Right atrium auricular region (tissue), 2 donors: ENCODE results near the gene WDR5. TPM values are rescaled to one million over a fixed set of nuclear protein-coding genes. Genes with fewer than 3 reads are reported as not detected.

Source experiments
- DNase-seq: peaks from one replicate; pipeline ENCODE4 v3.0.0-alpha.2; 2019; ENCODE audit warnings: low spot score
- H3K27ac ChIP-seq, 2 donors: fragments of 200-600 bp; sonication (generic); 1 replicate in 1 of 2; 2 replicates in 1 of 2; pipeline ENCODE4 v1.5.1; 2016 to 2019
- H3K27me3 ChIP-seq, 2 donors: fragments of 200-600 bp; sonication (generic); one replicate each; pipeline versions ENCODE4 v1.5.1 to v1.6.0; 2017 to 2019
- H3K36me3 ChIP-seq: fragments of 200-600 bp; sonication (generic); one replicate; pipeline ENCODE4 v1.5.1; 2016
- H3K4me1 ChIP-seq, 2 donors: fragments of 200-600 bp; sonication (generic); one replicate each; pipeline versions ENCODE4 v1.5.1 to v1.6.0; 2017 to 2019
- H3K4me3 ChIP-seq, 2 donors: fragments of 200-600 bp; sonication (generic); 1 replicate in 1 of 2; 2 replicates in 1 of 2; pipeline ENCODE4 v1.5.1; 2017 to 2019; ENCODE audit warnings: mild to moderate bottlenecking in 1 of 2, moderate library complexity in 1 of 2
- H3K9me3 ChIP-seq, 2 donors: fragments of 200-600 bp; sonication (generic); one replicate each; pipeline ENCODE4 v1.5.1; 2019
- CTCF ChIP-seq, 2 donors: fragments of 200-600 bp; sonication (generic); IDR thresholded peaks; one replicate each; pipeline ENCODE4 v1.5.1; 2019; ENCODE audit warnings: antibody characterized with exemption in 2 of 2
- total RNA-seq, 2 donors: library from RNA; depleted of rRNA; stranded (reverse); fragments of >200 nt; gene quantifications; one replicate each; pipeline ENCODE4 v1.1.0, GENCODE V29; 2016

The WDR5 gene
- total RNA-seq, 2 donors from 2014 or later: 14.1 to 17.5 TPM

GRCh38 chr9:134158242-134158641 is 22.4 kb downstream of the WDR5 start:
- H3K27ac ChIP-seq: no peak overlapping the region
- H3K36me3 ChIP-seq: peaks cover 56% of the 10 kb centered on the region
- H3K4me1 ChIP-seq: peaks cover 0 to 7% of the 10 kb centered on the region in 2 donors
- no peak for TF ChIP-seq CTCF (IDR thresholded peaks at IDR 0.05)
- H3K9me3 ChIP-seq: no peaks in the 10 kb centered on the region
- H3K4me3 ChIP-seq: no peak overlapping the region
- no peaks in the 10 kb centered on the region for H3K27me3 ChIP-seq
- no peak for DNase-seq

GRCh38 chr9:134158753-134159392 is 23.0 kb downstream of the WDR5 start:
- DNase-seq: no peak

GRCh38 chr9:134159566-134160245 is 23.8 kb downstream of the WDR5 start:
- H3K9me3 ChIP-seq: no peaks in the 10 kb centered on the region
- DNase-seq: no peak

More at GRCh38 chr9:134158753-134159392, 23.0 kb downstream of the WDR5 start:
- Histone ChIP-seq H3K36me3 (peaks cover 50% of the 10 kb centered on the region), H3K4me3 (no peak overlapping the region), H3K9me3 (no peaks in the 10 kb centered on the region), H3K27me3 (no peaks in the 10 kb centered on the region), H3K4me1 (peaks cover 0 to 13% of the 10 kb centered on the region in 2 donors), H3K27ac (no peak overlapping the region)
- TF ChIP-seq CTCF (IDR thresholded peaks at IDR 0.05): no peak

GRCh38 chr9:134161647-134162046 is 25.8 kb downstream of the WDR5 start:
- no peak for DNase-seq
- Histone ChIP-seq H3K27me3 (no peaks in the 10 kb centered on the region), H3K4me1 (peaks cover 0 to 17% of the 10 kb centered on the region in 2 donors), H3K27ac (no peak overlapping the region), H3K9me3 (no peaks in the 10 kb centered on the region), H3K36me3 (peaks cover 23% of the 10 kb centered on the region), H3K4me3 (no peak overlapping the region)
- no peak for TF ChIP-seq CTCF (IDR thresholded peaks at IDR 0.05)

More at GRCh38 chr9:134159566-134160245, 23.8 kb downstream of the WDR5 start:
- no peak for TF ChIP-seq CTCF (IDR thresholded peaks at IDR 0.05)
- Histone ChIP-seq H3K4me1 (peaks cover 0 to 17% of the 10 kb centered on the region in 2 donors), H3K4me3 (no peak overlapping the region), H3K36me3 (peaks cover 42% of the 10 kb centered on the region), H3K27ac (no peak overlapping the region), H3K27me3 (no peaks in the 10 kb centered on the region)

- Histone ChIP-seq H3K27ac (no peak overlapping the region), H3K36me3 (peaks cover 16% of the 10 kb centered on the region), H3K4me3 (no peak overlapping the region), H3K27me3 (no peaks in the 10 kb centered on the region), H3K9me3 (no peaks in the 10 kb centered on the region), H3K4me1 (peaks cover 0 to 17% of the 10 kb centered on the region in 2 donors)
- no peak for TF ChIP-seq CTCF (IDR thresholded peaks at IDR 0.05)
- no peak for DNase-seq
Observed at GRCh38 chr9:134162212-134162775, 26.4 kb downstream of the WDR5 start.
